Measurements from ENCODE around the gene GSC.
"Not testable (repeated sequence)": the region's sequence is repeated elsewhere in the genome, so short reads cannot be mapped to it uniquely, and the experiment has no call there.

The GSC gene

GRCh38 chr14:94738097-94738496, 31.8 kb downstream of the GSC start:
- DNase-seq: no peak

- no peak for DNase-seq
Observed at GRCh38 chr14:94728950-94729349, 41.0 kb downstream of the GSC start.

GRCh38 chr14:94728440-94728839, 41.5 kb downstream of the GSC start:
- not testable (repeated sequence) for DNase-seq

GRCh38 chr14:94726649-94727048, 43.3 kb downstream of the GSC start:
- DNase-seq: not testable (repeated sequence)

- no peak for DNase-seq
Observed at GRCh38 chr14:94724993-94725392, 44.9 kb downstream of the GSC start.

- DNase-seq: no peak
Observed at GRCh38 chr14:94722397-94722796, 47.5 kb downstream of the GSC start.

Data from activated effector memory CD4-positive, alpha-beta T cell treated with anti-CD3 and anti-CD28 coated beads, Interleukin-2, amount 50 U/mL, for 16 hours (primary cell).